ENCODE measurements around the gene DBF4B.

The DBF4B gene

DNA sequence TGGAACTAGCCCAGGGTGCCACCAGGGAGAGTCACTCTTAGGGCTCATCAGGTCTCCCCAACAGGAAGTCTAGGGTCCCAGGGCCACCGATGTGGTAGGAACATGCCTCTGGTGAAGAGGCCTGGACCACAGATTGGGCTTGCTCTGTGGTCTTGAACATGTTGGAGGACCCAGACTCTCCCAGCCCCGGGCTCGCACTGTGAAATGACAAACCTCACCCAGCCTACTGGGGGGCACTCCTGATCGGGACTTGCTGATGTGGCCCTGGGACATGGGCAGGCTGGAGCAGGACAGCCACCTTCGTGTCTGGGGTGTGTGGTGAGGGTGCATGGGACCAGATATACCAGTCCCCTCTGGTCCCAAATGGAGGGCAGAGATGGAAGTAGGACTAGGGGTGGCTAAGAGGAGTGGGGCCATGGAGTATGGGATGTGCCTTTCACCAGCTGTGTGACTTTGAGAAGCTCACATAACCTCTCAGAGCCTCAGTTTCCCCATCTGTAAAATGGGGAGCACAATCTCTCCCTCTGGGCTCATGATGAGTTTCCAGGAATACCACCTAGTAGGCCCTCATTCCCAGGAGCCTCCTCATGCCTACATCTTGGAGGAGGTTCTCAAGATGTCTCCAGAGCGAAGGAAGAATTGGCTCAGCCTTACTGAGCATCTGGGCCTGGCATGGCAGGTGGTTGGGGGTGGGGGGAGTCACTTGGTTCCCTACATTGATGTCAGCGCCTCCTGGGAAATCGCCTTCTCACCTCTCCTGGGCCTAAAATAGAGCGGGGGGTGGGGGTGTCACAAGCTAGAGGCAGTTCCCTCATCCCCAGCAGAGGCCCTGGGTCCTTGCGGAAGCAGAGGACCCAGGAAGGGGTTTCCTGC lies 48.8 kb downstream of the DBF4B start:
- TF ChIP-seq, protein P1, sequence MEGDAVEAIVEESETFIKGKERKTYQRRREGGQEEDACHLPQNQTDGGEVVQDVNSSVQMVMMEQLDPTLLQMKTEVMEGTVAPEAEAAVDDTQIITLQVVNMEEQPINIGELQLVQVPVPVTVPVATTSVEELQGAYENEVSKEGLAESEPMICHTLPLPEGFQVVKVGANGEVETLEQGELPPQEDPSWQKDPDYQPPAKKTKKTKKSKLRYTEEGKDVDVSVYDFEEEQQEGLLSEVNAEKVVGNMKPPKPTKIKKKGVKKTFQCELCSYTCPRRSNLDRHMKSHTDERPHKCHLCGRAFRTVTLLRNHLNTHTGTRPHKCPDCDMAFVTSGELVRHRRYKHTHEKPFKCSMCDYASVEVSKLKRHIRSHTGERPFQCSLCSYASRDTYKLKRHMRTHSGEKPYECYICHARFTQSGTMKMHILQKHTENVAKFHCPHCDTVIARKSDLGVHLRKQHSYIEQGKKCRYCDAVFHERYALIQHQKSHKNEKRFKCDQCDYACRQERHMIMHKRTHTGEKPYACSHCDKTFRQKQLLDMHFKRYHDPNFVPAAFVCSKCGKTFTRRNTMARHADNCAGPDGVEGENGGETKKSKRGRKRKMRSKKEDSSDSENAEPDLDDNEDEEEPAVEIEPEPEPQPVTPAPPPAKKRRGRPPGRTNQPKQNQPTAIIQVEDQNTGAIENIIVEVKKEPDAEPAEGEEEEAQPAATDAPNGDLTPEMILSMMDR (IDR thresholded peaks at IDR 0.05; ENCODE audit: borderline replicate concordance, extremely low read depth, low read length, poor library complexity, severe bottlenecking) = no peak
- TF ChIP-seq EZH2 (IDR thresholded peaks at IDR 0.05; ENCODE audit: borderline replicate concordance, low read depth, low read length, severe bottlenecking) = no peak
- Histone ChIP-seq H3K27ac (ENCODE audit: low read length) (no peak overlapping the region), H3K9ac (ENCODE audit: low read depth, low read length) (no peak overlapping the region), H4K20me1 (ENCODE audit: insufficient read depth, low read length) (peaks cover 12% of the 10 kb centered on the region), H3K4me1 (ENCODE audit: insufficient read depth, low read length) (no peaks in the 10 kb centered on the region), H3K27me3 (ENCODE audit: insufficient read depth, low read length, poor library complexity) (peaks cover 25% of the 10 kb centered on the region), H3K4me2 (ENCODE audit: insufficient read depth, low read length) (no peak overlapping the region), H3K9me3 (ENCODE audit: insufficient read depth, low read length, severe bottlenecking) (no peaks in the 10 kb centered on the region), H2AFZ (ENCODE audit: low read depth, low read length) (no peak overlapping the region), H3K4me3 (ENCODE audit: low read depth in 1 of 2, low read length in 2 of 2) (no peak overlapping the region), H3K79me2 (ENCODE audit: insufficient read depth, low read length) (no peaks in the 10 kb centered on the region), H3K36me3 (ENCODE audit: insufficient read depth, low read length) (no peaks in the 10 kb centered on the region)
- ATAC-seq (ENCODE audit: insufficient read depth, low read depth) (peak; percentile 20; the same call in 1 of the 3 replicates), DNase-seq (no peak)

DNA sequence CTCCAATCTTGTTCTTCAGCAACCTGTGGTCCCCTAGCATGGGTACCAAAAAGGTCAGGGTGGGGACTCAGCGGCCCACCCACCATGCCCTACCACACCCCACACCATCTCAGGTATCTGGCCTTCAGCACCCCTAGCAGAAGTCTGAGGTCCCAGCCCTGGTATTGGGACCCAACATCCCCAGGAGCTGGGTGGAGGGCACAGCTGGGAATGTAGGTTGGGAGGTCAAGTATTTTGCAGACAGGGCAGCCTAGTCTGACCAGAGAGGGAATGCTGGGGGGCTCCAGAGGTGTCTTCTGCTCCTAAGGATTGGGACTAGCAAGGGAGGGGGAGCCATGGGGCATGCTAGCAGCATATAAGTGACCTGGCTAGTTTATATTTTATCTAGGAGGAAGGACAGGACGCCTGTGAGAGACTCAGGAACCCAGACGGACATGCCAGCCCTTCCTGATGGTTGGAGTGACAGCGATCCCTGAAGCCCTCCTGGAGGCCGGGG lies 49.5 kb downstream of the DBF4B start:
- DNase-seq = no peak
- no peak overlapping the region for H2AFZ ChIP-seq (ENCODE audit: low read depth, low read length)
- H3K79me2 ChIP-seq (ENCODE audit: insufficient read depth, low read length) = no peaks in the 10 kb centered on the region
- no peak overlapping the region for H3K9ac ChIP-seq (ENCODE audit: low read depth, low read length)
- H3K27ac ChIP-seq (ENCODE audit: low read length) = no peak overlapping the region
- peaks cover 12% of the 10 kb centered on the region for H4K20me1 ChIP-seq (ENCODE audit: insufficient read depth, low read length)
- ATAC-seq (ENCODE audit: insufficient read depth, low read depth) = no peak
- H3K4me2 ChIP-seq (ENCODE audit: insufficient read depth, low read length) = no peak overlapping the region
- H3K36me3 ChIP-seq (ENCODE audit: insufficient read depth, low read length) = no peaks in the 10 kb centered on the region
- peaks cover 25% of the 10 kb centered on the region for H3K27me3 ChIP-seq (ENCODE audit: insufficient read depth, low read length, poor library complexity)
- H3K4me1 ChIP-seq (ENCODE audit: insufficient read depth, low read length) = no peaks in the 10 kb centered on the region
- no peaks in the 10 kb centered on the region for H3K9me3 ChIP-seq (ENCODE audit: insufficient read depth, low read length, severe bottlenecking)
- no peak overlapping the region for H3K4me3 ChIP-seq (ENCODE audit: low read depth in 1 of 2, low read length in 2 of 2)
- no peak for TF ChIP-seq EZH2 (IDR thresholded peaks at IDR 0.05; ENCODE audit: borderline replicate concordance, low read depth, low read length, severe bottlenecking)
- TF ChIP-seq, protein P1 (IDR thresholded peaks at IDR 0.05; ENCODE audit: borderline replicate concordance, extremely low read depth, low read length, poor library complexity, severe bottlenecking) = no peak

DNA sequence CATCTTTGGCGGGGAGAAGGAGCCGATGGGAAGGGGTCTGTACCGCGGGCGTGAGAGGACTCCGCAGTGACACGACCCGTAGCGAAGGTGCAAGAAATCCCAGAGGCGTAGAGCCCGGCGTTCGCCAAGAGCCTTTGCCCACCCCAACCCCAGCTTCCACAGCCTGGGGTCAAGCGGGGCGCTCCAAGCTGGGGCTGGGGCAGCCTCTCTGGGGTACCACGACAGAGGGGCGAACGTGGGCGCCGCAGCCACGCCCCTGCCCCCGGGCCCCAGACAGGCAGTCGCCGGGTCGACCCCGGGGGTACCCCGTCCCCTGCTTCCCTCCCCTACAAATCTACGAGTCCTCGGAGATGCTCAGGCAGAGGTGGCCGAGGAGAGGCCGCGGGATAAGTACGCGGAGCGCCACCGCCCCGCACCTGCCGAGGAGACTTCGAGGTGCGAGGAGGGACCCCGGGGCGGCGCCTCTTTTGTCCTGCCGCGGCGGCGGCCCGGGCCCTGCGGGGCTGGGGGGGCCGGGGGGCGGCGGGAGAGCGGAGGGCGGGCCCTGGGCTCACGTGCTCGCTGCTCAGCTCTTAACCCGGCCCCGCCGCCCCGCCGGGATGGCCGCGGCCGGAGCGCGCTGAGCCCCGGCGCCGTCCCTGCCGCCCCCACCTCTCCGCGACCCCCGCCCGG lies 50.1 kb downstream of the DBF4B start, which contains the start of gene ADAM11:
TSS of gene ADAM11 (plus strand) at position 575 of the 672 bp plus-strand sequence. CDS start 212 bp downstream, outside the sequence.
- Histone ChIP-seq H2AFZ (ENCODE audit: low read depth, low read length) (no peak within 1 kb of the TSS), H4K20me1 (ENCODE audit: insufficient read depth, low read length) (peaks cover 8% of the 10 kb centered on the region), H3K36me3 (ENCODE audit: insufficient read depth, low read length) (no peaks in the 10 kb centered on the region), H3K4me1 (ENCODE audit: insufficient read depth, low read length) (no peaks in the 10 kb centered on the region), H3K9me3 (ENCODE audit: insufficient read depth, low read length, severe bottlenecking) (no peaks in the 10 kb centered on the region), H3K4me3 (ENCODE audit: low read depth in 1 of 2, low read length in 2 of 2) (no peak within 1 kb of the TSS), H3K27ac (ENCODE audit: low read length) (no peak within 1 kb of the TSS), H3K27me3 (ENCODE audit: insufficient read depth, low read length, poor library complexity) (peaks cover 25% of the 10 kb centered on the region), H3K9ac (ENCODE audit: low read depth, low read length) (no peak within 1 kb of the TSS), H3K4me2 (ENCODE audit: insufficient read depth, low read length) (no peak within 1 kb of the TSS), H3K79me2 (ENCODE audit: insufficient read depth, low read length) (no peaks in the 10 kb centered on the region)
- 0 out of 3 replicates have a peak, but pooled peaks have one; percentile 12 for ATAC-seq (ENCODE audit: insufficient read depth, low read depth)
- no peak for DNase-seq
- peak; percentile 21 for TF ChIP-seq EZH2 (IDR thresholded peaks at IDR 0.05; ENCODE audit: borderline replicate concordance, low read depth, low read length, severe bottlenecking)
- TF ChIP-seq, protein P1 (IDR thresholded peaks at IDR 0.05; ENCODE audit: borderline replicate concordance, extremely low read depth, low read length, poor library complexity, severe bottlenecking) = no peak

All from DND-41 (cell line).